IPS-18c (cell line): ENCODE data around the gene MED12.

Experiments used
- H3K4me3 ChIP-seq: 2 replicates; pipeline ENCODE4 v1.7.0; 2013; ENCODE audit warnings: low read depth, mild to moderate bottlenecking, low read length, moderate library complexity; ENCODE audit not compliant: insufficient read depth
- H3K9me3 ChIP-seq: one replicate; pipeline ENCODE4 v1.6.1; 2013; ENCODE audit warnings: mild to moderate bottlenecking, low read length, moderate library complexity; ENCODE audit not compliant: control insufficient read depth, insufficient read depth

MED12 gene

DNA sequence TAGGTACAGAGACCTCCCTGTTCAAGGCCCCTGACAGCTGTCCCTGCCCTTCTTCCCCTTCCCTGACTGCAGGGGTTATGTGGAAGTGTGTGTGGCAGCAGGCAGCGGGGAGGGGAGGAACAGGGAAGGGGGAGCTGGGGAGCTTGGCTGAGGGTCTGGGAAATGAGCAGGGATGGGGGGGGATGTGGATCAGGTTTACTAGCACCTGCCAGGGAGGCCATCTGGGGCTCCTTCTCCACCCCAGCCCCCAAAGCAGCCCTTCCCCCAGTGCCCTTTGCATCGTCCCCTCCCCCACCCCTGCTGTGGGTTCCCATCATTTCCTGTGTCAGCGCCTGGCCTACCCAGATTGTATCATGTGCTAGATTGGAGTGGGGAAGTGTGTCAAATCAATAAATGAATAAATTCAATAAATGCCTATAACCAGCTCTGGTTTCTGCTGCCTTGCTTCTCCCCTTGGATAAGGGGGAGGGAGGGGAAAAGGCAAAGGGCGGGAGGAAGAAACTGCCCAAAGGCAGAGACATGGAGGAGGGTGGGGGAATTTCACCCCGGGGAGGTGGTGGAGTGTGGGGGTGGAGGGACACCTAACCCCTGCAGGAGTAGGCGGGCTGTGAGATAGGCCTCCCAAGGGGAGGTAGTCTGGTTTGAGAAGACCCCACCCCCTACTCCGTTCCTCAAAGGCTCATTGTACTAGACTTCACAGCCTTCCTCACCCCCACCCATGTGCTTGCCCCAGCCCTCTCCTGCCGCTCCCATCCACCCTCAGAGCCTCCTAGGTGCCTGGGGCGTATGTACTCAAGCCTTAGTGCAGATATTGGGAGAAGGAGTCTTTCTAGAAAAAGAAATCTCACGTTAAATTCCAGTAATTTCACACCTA, 15.0 kb upstream of the MED12 start:
- no peak overlapping the region; the same call in 1 of the 2 replicates for H3K4me3 ChIP-seq
- H3K9me3 ChIP-seq = peaks cover 7% of the 10 kb centered on the region

DNA sequence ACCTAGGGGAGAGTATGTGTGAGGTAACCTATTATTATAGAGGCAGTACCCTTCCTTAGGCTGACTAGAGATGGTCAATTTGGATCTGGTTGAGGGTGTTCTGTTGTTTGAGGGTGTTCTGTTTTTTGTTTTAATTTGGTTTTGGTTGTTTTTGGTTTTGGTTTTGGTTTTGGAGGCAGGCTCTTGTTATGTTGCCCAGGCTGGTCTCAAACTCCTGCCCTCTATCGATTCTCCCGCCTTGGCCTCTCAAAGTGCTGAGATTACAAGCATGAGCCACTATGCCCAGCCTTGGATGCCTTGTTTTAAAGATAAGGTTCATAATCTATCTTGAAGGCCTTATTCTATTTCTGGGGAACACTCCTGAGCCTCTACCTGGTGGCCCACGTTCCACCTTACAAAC, 12.8 kb upstream of the MED12 start:
- Histone ChIP-seq H3K4me3 (no peak overlapping the region), H3K9me3 (peaks cover 7% of the 10 kb centered on the region)

DNA sequence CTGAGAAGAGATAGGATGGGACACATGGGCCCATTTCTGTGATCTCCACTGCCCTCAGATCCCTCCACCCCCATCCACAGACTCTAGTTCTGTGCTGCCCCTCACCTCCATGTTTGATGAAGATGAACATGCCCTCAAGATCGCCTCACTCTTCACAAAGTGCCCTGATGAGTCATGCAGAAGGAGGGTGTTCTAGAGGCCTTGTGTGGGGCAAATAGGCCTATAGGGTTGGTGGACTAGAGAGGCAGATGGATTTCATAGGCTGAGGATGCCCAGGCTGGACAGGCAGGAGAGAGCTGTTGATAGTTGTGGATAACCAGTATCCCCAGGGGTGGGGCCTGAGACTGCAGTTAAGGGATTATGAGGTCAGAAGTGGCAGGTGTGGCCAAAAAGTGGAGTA, 12.0 kb upstream of the MED12 start, which contains the start of gene CXorf65:
Gene CXorf65, minus strand, starts transcription at position 314 of the 400 bp plus-strand sequence. Its CDS starts 184 bp downstream, at position 130.
- peaks cover 5% of the 10 kb centered on the region for H3K9me3 ChIP-seq

DNA sequence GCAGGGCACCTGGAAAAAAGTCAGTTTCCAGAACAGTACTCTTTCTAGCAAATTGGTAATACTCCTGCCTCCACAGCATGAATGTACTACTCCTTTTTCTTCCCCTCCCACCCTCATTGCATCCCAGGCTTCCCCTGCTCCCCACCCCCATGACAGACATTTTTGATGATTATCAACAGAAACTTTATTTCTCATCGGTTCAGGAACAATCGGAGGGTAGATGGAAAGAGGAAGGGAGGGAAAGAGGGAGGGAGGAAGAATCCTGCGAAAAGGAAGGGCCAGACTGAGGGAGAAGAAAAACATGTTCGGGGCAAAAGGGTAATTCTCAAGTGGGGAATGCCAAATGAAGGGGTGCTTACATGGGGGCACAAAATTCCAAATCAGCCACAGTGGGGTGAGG, 11.2 kb upstream of the MED12 start:
- Histone ChIP-seq H3K4me3 (no peak overlapping the region), H3K9me3 (peaks cover 2% of the 10 kb centered on the region)

More for the DNA sequence above, 12.0 kb upstream of the MED12 start, which contains the start of gene CXorf65:
- no peak within 1 kb of the TSS; the same call in 1 of the 2 replicates for H3K4me3 ChIP-seq

DNA sequence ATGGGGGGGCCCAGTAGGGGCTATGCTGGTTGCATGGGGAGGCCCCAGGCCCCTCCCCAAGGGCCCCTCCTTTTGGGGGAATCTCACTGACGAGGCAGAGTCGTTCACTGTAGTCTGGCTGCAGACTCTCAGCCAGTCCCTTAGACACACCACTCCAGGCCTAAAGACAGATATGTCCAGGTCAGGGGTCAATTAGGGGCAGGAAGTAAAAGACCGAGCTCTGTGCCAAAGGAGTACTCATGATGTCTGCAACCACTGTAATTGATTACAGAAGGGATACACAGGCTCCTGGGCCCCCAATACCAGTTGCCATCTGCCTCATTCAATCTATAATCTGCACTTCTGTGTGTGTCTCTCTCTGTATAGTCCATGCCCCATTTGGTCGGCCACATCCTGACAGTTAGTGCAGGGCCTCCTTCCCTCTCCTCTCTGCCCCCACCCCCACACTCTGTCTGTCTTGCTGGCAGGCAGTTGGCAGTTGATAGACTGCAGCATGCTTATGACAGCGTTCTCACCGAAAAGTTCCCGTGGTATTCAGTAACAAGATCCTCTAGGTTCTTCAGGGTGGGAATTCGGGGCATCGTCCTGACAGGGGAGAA, 10.5 kb upstream of the MED12 start:
- Histone ChIP-seq H3K9me3 (peaks cover 2% of the 10 kb centered on the region), H3K4me3 (no peak overlapping the region)

DNA sequence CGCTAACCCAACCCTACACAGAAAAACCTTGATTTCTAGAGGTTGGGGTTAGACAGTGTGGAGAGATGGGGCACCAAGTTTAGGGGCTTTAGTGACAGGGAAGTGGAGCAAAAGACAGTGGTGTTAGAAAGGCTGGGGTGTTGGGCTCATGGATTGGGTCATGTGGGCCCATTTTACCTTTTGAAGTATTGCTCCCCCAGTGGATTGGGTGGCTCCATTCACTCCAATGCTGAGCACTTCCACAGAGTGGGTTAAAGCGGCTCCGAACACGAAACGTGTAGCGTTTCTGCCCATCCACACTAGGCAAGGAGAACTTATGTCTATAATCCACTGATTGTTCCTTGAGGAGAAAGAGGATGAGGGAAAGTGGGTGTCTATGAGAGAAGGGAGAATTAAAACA, 9.3 kb upstream of the MED12 start:
- Histone ChIP-seq H3K9me3 (peaks cover 5% of the 10 kb centered on the region), H3K4me3 (no peak overlapping the region)

DNA sequence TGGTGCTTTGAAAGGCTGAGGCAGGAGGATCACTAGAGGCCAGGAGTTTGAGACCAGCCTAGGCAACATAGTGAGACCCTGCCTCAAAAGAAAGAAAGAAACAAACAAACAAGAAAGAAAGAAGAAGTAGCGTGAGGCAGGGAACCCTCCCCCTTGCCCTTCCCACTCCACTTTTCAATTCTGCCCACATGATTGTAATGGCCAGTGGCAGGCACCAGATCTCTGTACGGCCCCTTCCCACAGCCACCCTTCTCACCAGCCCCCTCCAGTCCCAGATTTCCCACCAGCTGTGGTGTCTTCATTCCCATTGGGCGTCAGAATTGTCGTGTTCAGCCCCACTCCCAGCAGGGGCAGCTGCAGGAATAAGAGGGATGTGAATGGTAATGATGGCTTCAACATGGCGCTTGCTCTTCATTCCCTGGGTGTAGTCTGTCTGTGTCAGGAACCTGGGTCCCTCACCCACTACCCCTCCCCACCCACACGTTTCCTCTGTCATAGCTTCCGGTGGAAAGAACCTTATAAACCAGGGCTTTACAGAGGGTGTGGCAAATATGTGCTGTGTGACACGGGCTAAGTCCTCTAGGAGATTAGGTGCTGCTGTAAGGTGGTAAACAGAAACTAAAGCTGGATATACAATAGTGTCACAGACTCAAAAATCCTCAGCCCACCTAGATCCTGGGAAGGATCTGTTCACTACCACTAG, 7.1 kb upstream of the MED12 start, which contains the start of gene IL2RG:
Gene IL2RG, minus strand, starts transcription at position 437 of the 703 bp plus-strand sequence. Its CDS starts 38 bp downstream, at position 399.
- peaks cover 2% of the 10 kb centered on the region for H3K9me3 ChIP-seq
- no peak within 1 kb of the TSS for H3K4me3 ChIP-seq

DNA sequence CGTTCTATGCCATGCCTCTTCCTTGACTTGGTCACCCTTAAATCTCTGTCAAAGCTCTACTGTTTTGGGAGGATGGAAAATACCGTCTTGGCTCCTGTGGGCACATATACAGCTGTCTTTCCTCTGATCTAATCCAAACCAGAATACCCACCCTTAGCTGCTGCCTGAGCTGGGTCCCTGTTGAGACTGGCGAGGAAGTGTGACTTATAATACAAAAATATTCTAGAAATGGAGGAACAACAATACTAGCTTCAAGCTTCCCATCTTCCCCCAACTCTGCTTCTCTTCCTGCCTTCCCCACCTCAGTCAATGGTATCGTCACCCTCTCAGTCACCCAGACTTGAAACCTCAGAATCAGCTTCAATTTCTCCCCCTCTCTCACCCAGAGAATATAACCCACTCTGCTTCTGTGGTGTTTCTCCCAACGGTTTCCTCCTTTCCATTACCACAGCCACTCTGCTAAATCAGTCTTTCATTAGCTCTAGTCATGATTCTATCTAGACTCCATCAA, 6.4 kb upstream of the MED12 start:
- H3K4me3 ChIP-seq = no peak overlapping the region

DNA sequence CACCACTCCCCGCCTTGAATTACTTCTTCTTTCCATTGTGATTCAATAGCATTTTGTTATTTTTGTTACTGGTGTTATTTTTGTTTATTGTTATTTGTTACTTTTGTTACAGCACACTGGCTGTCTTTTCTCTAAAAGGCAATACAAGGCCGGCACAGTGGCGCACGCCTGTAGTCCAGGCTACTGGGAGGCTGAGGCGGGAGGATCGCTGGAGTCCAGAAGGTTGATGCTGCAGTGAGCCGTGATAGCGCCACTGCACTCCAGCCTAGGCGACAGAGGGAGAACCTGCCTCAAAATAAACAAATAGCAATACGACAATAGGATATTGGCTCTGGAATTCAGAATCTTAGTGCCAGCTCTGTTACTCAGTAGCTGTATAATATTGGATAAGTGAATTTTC, 1.0 kb upstream of the MED12 start:
- no peak overlapping the region for H3K4me3 ChIP-seq
- peaks cover 9% of the 10 kb centered on the region for H3K9me3 ChIP-seq

More for the DNA sequence above, 6.4 kb upstream of the MED12 start:
- peaks cover 2% of the 10 kb centered on the region for H3K9me3 ChIP-seq

DNA sequence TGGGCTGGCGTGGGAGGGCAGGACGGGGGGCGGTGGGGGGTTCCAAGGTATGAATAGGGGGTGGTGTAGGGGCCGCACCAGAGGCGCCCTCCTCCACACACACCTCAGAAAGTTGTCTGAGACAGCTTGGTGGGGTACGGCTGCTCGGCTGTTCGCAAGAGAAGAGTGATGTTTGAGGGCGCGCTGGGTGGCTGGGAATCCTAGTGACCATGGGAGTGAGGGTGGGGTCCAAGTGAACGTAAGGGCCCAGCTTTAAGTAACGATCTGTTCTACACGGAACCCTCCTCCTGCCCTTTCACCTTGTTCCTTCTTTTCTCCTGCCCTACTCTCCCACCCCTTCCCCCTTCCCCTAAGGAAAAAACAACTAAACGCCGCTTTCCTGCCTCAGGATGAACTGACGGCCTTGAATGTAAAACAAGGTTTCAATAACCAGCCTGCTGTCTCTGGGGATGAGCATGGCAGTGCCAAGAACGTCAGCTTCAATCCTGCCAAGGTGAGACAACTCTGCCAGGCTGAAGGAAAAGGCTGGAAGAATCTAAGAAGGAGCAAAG, 664 bp downstream of the MED12 start:
- Histone ChIP-seq H3K4me3 (peak overlapping the region; percentile 39), H3K9me3 (peaks cover 6% of the 10 kb centered on the region)

DNA sequence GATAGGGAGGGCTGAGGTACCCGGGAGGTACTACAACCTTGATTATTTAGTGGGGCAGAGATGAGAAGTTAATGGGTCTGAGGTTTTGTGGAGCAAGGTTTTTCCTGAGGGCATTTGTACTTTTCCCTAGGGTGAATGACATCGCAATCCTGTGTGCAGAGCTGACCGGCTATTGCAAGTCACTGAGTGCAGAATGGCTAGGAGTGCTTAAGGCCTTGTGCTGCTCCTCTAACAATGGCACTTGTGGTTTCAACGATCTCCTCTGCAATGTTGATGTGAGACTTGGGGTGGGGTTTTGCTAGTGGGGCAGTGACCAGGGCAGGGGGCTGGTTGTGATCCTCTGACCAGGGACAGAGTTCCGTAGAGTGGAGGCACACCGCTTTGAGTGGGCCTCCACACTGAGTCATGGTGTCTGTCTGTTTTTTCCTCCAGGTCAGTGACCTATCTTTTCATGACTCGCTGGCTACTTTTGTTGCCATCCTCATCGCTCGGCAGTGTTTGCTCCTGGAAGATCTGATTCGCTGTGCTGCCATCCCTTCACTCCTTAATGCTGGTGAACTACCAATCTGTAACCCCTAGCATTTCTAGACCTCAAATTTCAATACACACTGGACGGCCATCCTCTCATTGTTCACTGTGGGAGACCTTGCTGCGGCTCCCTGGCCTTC, 9.9 kb downstream of the MED12 start:
- peaks cover 2% of the 10 kb centered on the region for H3K9me3 ChIP-seq
- H3K4me3 ChIP-seq = no peak overlapping the region

DNA sequence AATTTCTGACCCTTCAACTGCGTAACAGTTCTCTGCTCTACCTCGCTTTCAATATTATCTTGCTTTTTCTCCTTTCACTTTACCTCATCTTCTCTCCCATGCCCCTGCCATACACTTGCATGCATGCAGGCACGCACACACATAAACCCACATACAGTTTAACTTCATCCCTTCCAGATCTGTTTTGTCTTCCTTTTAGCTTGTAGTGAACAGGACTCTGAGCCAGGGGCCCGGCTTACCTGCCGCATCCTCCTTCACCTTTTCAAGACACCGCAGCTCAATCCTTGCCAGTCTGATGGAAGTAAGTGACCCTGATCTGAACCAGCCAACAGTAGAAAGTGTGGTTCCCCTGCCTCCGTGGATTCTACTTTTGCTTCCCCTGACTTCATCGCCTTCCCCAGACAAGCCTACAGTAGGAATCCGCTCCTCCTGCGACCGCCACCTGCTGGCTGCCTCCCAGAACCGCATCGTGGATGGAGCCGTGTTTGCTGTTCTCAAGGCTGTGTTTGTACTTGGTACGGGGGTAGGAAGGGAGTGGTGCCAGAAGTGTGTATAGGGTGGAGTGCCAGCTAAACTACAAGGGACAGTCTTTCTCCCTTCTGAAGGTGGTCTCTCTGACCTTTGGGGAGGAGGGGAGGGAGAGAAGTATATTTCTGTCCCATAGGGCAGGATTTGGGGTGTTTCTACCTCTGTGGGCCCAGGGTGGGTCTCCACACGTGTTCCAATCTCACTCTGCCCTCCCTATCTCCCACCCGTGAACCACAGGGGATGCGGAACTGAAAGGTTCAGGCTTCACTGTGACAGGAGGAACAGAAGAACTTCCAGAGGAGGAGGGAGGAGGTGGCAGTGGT, 10.7 kb downstream of the MED12 start:
- Histone ChIP-seq H3K4me3 (no peak overlapping the region), H3K9me3 (peaks cover 2% of the 10 kb centered on the region)

DNA sequence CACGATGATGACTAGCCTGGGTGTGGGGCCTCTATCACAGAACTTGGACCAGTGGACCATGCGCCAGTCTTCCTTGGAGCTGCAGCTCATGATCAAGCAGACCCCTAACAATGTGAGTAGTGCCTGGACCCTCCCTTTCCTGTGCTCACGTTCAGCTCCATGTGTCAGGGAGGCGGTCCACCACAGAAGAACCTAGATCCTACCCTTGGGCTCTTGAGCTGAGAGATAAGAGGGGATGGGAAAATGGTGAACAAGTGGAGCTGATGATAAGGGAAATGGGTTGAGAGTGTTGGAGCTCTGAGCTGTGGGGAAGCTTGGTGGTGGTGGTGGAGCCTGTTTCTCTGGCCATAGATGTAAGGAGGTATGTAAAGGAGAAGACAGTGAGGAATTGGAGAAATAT, 13.1 kb downstream of the MED12 start:
- Histone ChIP-seq H3K4me3 (no peak overlapping the region), H3K9me3 (peaks cover 3% of the 10 kb centered on the region)

DNA sequence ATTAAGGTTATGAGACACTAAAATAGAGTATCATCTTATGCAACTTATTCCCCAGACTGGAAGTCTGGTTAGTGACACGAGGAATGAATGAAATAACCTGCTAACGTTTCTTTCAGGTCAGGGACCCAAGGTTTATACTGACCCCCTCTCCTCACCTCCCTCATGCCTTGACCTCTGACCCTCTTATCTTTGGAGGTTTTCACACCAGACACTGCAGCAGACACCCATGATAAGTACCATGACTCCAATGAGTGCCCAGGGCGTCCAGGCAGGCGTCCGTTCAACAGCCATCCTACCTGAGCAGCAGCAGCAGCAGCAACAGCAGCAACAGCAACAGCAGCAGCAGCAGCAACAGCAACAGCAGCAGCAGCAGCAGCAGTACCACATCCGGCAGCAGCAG, 22.0 kb downstream of the MED12 start:
- H3K9me3 ChIP-seq = no peaks in the 10 kb centered on the region
- H3K4me3 ChIP-seq = no peak overlapping the region

DNA sequence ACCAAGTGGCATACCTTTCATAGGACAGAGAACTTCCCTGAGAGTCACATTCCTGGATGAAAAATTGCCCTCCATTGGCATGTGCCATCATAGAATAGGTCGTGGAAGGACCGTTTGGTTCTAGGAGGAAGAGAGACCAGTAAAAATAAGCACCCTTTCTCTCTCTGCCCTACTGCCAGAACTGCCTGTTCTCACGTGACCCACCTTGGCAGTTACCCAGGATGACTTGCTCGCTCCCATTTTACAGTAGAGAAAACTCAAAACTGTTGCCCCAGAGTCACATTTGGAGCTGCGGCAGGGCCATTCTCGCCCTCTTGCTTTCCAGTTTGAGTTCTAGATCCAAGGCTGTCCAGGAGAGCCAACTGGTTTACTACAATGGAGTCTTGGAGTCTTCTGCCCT, 25.1 kb downstream of the MED12 start:
- Histone ChIP-seq H3K4me3 (no peak overlapping the region; the same call in 1 of the 2 replicates), H3K9me3 (no peaks in the 10 kb centered on the region)

DNA sequence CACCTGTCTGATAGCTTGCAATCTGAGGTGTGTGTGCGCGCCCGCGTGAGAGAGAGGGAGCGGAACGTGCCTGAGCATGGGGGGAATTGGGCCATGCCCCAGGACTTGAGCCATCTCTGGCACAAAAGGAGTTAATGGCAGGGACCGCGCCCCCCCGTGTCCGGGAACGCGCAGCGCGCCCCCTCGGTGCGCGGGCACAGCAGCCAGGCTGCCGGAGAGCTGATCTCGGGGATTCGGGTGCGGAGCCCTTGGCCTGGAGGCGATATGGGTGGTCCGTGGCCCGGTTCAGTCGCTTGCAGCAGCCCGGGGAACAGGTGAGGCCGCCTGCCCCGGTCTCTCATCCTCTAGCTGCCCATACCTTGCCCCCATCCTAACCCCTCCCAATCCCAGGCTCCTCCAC, 26.3 kb downstream of the MED12 start, which contains the start of gene NLGN3:
Gene NLGN3, plus strand, starts transcription at position 191 of the 400 bp plus-strand sequence. CDS start 2,909 bp downstream, outside the sequence.
- Histone ChIP-seq H3K9me3 (peaks cover 4% of the 10 kb centered on the region), H3K4me3 (peak within 1 kb of the TSS; percentile 61)
